ENCODE data around the gene THADA. TPM values are rescaled to one million over a fixed set of nuclear protein-coding genes. Genes with fewer than 3 reads are reported as not detected.

THADA gene
- total RNA-seq, 1 experiment from 2014 or later, result 29.4 TPM

DNA sequence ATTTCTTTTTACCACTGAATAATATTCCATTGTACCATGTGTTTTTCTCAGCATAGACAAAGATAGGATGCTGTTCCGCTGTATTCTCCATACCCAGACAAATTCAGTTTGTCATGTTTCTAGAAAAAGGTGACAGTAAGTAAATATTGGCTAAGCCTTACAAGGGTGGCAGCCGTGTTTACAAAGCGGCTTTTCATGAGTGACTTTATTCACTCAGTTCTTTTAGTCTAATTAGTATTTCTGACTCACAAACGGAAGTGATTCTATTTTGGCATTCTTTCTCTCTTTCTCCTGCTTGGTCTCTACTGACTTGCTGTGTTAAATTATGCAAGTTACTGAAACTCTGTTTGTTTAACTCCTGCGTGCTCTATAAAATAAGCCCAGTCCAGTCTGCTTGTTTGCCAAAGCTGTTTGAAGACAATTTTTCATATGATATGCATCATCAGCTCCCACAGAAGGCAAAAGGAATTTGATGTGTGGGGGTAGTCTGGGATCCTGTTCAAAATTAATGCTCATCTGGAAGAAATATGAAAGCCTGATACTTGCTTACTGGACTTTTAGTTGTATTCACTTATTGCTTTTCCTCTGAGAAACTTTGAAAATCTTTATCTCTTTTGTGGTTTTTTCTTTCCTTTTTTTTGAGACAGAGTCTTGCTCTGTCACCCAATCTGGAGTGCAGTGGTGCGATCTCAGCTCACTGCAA is 38.9 kb upstream of the THADA start:
- Histone ChIP-seq H3K79me2 (ENCODE audit: low read length) (no peaks in the 10 kb centered on the region), H3K9ac (ENCODE audit: low read length) (no peak overlapping the region)

DNA sequence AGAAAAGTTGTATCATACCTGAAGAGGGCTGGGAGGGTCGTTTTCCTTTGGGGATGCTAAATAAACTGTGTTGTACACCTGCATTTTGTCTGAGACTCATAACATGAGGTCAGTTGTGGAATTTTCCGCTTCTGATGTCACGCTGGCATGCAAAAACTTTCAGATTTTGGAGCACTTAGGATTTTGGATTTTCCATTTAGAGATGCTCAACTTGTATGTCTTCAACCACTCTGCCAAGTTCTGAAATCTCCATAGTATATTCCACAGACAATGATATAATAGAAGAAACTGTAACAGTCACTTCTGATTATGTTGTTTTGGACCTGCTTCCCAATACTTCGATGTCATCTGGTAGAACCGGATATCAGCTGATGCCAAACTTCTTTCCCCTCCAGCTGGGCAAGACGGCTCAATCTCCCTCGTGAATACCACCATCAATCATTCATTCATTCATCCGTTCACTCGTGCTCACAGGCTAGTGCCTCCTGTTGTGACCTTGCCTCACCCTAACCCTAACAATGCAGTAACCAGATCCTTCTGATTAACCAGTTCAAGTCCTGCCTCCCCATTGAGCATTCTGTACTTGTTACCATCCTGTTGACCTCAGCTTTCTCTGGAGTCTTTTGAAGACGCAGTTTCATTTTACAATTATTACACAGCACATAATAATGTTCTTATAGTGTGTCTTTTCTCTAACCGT is 35.9 kb upstream of the THADA start:
- H3K4me3 ChIP-seq (ENCODE audit: low read length), result no peak overlapping the region
- no peaks in the 10 kb centered on the region for H4K20me1 ChIP-seq (ENCODE audit: insufficient read depth, low read depth, low read length)
- no peak overlapping the region for H3K9ac ChIP-seq (ENCODE audit: low read length)
- no peaks in the 10 kb centered on the region for H3K27me3 ChIP-seq (ENCODE audit: low read length)
- no peaks in the 10 kb centered on the region for H3K9me3 ChIP-seq (ENCODE audit: low read length)
- no peaks in the 10 kb centered on the region for H3K79me2 ChIP-seq (ENCODE audit: low read length)
- 0 out of 2 replicates have a peak, but pooled peaks cover 3% of the 10 kb centered on the region for H3K4me1 ChIP-seq (ENCODE audit: low read length)
- H3K9me2 ChIP-seq (replicated peaks; ENCODE audit: insufficient read depth, low read length), result no peaks in the 10 kb centered on the region
- no peak overlapping the region for H3K4me2 ChIP-seq (ENCODE audit: low read depth, low read length, poor library complexity, severe bottlenecking)
- H2AFZ ChIP-seq (ENCODE audit: low read length), result no peak overlapping the region
- H3K36me3 ChIP-seq (ENCODE audit: insufficient read depth, low read length), result no peaks in the 10 kb centered on the region
- H3K27ac ChIP-seq (ENCODE audit: low read length), result no peak overlapping the region
- DNase-seq, result no peak

More for the DNA sequence above, 38.9 kb upstream of the THADA start:
- Histone ChIP-seq H3K4me3 (ENCODE audit: low read length) (no peak overlapping the region), H3K27me3 (ENCODE audit: low read length) (no peaks in the 10 kb centered on the region), H3K9me3 (ENCODE audit: low read length) (0 out of 2 replicates have a peak, but pooled peaks cover 3% of the 10 kb centered on the region), H3K4me1 (ENCODE audit: low read length) (0 out of 2 replicates have a peak, but pooled peaks cover 3% of the 10 kb centered on the region), H3K4me2 (ENCODE audit: low read depth, low read length, poor library complexity, severe bottlenecking) (no peak overlapping the region), H3K27ac (ENCODE audit: low read length) (no peak overlapping the region), H3K9me2 (replicated peaks; ENCODE audit: insufficient read depth, low read length) (no peaks in the 10 kb centered on the region), H4K20me1 (ENCODE audit: insufficient read depth, low read depth, low read length) (no peaks in the 10 kb centered on the region), H3K36me3 (ENCODE audit: insufficient read depth, low read length) (no peaks in the 10 kb centered on the region), H2AFZ (ENCODE audit: low read length) (no peak overlapping the region)
- DNase-seq, result no peak

DNA sequence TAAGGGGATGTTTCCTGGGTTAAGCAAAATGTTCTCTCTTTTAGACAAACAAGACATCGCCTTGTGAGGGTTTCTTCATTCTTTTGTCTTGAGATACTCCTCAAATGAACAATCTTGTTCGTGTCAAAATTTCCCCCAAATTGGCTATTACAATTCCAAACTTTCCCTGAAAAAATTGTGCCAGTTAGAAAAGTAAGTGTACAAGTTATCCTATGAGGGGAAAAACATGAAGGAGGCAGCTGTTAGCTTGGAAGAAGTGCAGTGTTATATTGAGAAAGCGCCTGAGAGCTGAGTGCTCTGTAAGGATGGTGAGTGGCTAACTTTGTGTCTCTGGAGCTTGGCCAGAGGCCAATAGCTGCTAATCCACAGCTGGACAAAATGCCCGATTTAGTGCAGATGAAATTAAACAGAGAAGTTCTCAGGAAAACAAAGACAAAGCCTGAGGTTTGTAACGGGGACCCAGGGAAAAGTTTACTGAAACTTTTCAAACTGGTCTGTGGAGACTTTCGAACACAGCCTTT is 27.2 kb upstream of the THADA start:
- Histone ChIP-seq H4K20me1 (ENCODE audit: insufficient read depth, low read depth, low read length) (no peaks in the 10 kb centered on the region), H2AFZ (ENCODE audit: low read length) (no peak overlapping the region)

DNA sequence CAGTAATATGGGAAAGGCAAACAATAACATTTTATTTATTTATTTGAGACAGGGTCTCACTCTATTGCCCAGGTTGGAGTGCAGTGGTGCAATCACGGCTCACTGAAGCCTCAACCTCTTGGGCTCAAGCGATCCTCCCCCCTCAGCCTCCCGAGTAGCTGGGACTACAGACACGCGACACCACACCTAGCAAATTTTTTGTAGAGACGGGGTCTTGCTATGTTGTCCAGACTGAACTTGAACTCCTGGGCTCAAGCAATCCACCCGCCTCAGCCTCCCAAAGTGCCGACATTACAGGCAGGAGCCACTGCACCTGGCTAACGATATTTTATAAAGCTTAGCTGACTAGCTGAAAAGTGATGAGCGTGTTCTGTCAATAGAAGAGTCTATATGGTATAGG is 23.7 kb upstream of the THADA start:
- DNase-seq, result no peak
- H3K27ac ChIP-seq (ENCODE audit: low read length), result no peak overlapping the region
- no peaks in the 10 kb centered on the region for H3K27me3 ChIP-seq (ENCODE audit: low read length)
- no peaks in the 10 kb centered on the region for H3K9me2 ChIP-seq (replicated peaks; ENCODE audit: insufficient read depth, low read length)
- H3K79me2 ChIP-seq (ENCODE audit: low read length), result no peaks in the 10 kb centered on the region
- no peaks in the 10 kb centered on the region for H4K20me1 ChIP-seq (ENCODE audit: insufficient read depth, low read depth, low read length)
- no peak overlapping the region for H2AFZ ChIP-seq (ENCODE audit: low read length)
- H3K36me3 ChIP-seq (ENCODE audit: insufficient read depth, low read length), result no peaks in the 10 kb centered on the region
- H3K9ac ChIP-seq (ENCODE audit: low read length), result no peak overlapping the region
- H3K4me3 ChIP-seq (ENCODE audit: low read length), result no peak overlapping the region
- no peaks in the 10 kb centered on the region for H3K4me1 ChIP-seq (ENCODE audit: low read length)
- no peaks in the 10 kb centered on the region for H3K9me3 ChIP-seq (ENCODE audit: low read length)
- no peak overlapping the region for H3K4me2 ChIP-seq (ENCODE audit: low read depth, low read length, poor library complexity, severe bottlenecking)

More for the DNA sequence above, 27.2 kb upstream of the THADA start:
- DNase-seq, result no peak
- H3K9me3 ChIP-seq (ENCODE audit: low read length), result no peaks in the 10 kb centered on the region
- H3K27me3 ChIP-seq (ENCODE audit: low read length), result no peaks in the 10 kb centered on the region
- H3K27ac ChIP-seq (ENCODE audit: low read length), result no peak overlapping the region
- no peaks in the 10 kb centered on the region for H3K4me1 ChIP-seq (ENCODE audit: low read length)
- H3K79me2 ChIP-seq (ENCODE audit: low read length), result no peaks in the 10 kb centered on the region
- H3K36me3 ChIP-seq (ENCODE audit: insufficient read depth, low read length), result no peaks in the 10 kb centered on the region
- H3K9ac ChIP-seq (ENCODE audit: low read length), result no peak overlapping the region
- no peaks in the 10 kb centered on the region for H3K9me2 ChIP-seq (replicated peaks; ENCODE audit: insufficient read depth, low read length)
- H3K4me2 ChIP-seq (ENCODE audit: low read depth, low read length, poor library complexity, severe bottlenecking), result no peak overlapping the region
- H3K4me3 ChIP-seq (ENCODE audit: low read length), result no peak overlapping the region

DNA sequence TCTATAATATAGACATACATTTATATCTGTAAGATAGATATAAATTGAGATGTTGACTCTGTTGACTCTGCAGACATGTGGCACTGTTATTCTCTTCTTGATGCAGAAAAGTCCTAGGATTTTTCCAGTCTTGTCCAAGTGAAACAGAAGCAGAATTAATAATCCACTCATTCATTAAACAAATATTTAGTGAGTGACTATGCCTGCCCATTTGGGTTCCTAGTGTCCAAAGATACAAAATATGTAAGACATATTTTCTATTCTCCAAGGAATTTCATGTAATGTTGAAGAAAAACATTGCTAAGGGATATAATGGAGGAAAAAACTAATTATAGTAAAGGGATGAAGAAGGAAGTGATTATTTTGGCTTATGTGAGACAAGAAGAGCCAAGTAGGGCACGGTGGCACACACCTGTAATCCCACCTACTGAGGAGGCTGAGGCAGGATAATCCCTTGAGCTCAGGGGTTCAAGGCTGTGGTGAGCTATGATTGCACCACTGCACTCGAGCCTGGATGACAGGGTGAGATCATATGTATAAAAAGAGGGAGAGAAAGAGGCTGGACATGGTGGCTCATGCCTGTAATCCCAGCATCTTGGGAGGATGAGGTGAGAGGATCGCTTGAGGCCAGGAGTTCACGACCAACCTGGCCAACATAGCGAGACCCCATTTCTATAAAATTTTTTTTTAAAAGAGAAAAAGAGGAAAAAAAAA is 21.3 kb upstream of the THADA start:
- no peaks in the 10 kb centered on the region for H3K9me3 ChIP-seq (ENCODE audit: low read length)
- H3K27me3 ChIP-seq (ENCODE audit: low read length), result no peaks in the 10 kb centered on the region
- H3K9me2 ChIP-seq (replicated peaks; ENCODE audit: insufficient read depth, low read length), result no peaks in the 10 kb centered on the region
- H3K4me3 ChIP-seq (ENCODE audit: low read length), result no peak overlapping the region
- no peaks in the 10 kb centered on the region for H3K79me2 ChIP-seq (ENCODE audit: low read length)
- no peak for DNase-seq
- H3K27ac ChIP-seq (ENCODE audit: low read length), result no peak overlapping the region
- no peaks in the 10 kb centered on the region for H3K36me3 ChIP-seq (ENCODE audit: insufficient read depth, low read length)
- H4K20me1 ChIP-seq (ENCODE audit: insufficient read depth, low read depth, low read length), result no peaks in the 10 kb centered on the region
- H3K4me2 ChIP-seq (ENCODE audit: low read depth, low read length, poor library complexity, severe bottlenecking), result no peak overlapping the region
- H3K4me1 ChIP-seq (ENCODE audit: low read length), result no peaks in the 10 kb centered on the region
- H2AFZ ChIP-seq (ENCODE audit: low read length), result no peak overlapping the region
- no peak overlapping the region for H3K9ac ChIP-seq (ENCODE audit: low read length)

DNA sequence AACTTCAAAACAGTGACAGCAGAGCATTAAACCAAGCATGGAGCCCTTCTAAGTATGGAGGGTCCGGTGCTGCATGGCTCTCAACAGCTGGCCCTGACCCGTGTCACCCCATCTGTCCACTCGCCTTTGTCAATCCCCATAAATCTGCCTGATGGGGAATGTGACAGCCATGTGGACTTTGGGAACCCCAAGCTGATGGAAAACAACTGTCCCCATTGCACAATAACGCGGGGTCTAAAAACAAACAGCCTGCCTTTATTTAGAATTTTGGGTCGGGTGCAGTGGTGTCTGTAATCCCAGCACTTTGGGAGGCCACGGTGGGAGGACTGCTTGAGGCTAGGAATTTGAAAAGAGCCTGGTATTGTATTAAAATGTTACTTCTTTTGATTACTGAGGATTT is 17.1 kb upstream of the THADA start:
- Histone ChIP-seq H3K36me3 (ENCODE audit: insufficient read depth, low read length) (no peaks in the 10 kb centered on the region), H4K20me1 (ENCODE audit: insufficient read depth, low read depth, low read length) (no peaks in the 10 kb centered on the region), H3K9me3 (ENCODE audit: low read length) (no peaks in the 10 kb centered on the region), H3K4me1 (ENCODE audit: low read length) (peaks cover 1% of the 10 kb centered on the region), H3K9me2 (replicated peaks; ENCODE audit: insufficient read depth, low read length) (no peaks in the 10 kb centered on the region), H3K27ac (ENCODE audit: low read length) (no peak overlapping the region), H3K79me2 (ENCODE audit: low read length) (no peaks in the 10 kb centered on the region), H3K4me2 (ENCODE audit: low read depth, low read length, poor library complexity, severe bottlenecking) (no peak overlapping the region), H3K27me3 (ENCODE audit: low read length) (no peaks in the 10 kb centered on the region), H3K4me3 (ENCODE audit: low read length) (no peak overlapping the region), H3K9ac (ENCODE audit: low read length) (no peak overlapping the region), H2AFZ (ENCODE audit: low read length) (no peak overlapping the region)
- DNase-seq, result no peak

DNA sequence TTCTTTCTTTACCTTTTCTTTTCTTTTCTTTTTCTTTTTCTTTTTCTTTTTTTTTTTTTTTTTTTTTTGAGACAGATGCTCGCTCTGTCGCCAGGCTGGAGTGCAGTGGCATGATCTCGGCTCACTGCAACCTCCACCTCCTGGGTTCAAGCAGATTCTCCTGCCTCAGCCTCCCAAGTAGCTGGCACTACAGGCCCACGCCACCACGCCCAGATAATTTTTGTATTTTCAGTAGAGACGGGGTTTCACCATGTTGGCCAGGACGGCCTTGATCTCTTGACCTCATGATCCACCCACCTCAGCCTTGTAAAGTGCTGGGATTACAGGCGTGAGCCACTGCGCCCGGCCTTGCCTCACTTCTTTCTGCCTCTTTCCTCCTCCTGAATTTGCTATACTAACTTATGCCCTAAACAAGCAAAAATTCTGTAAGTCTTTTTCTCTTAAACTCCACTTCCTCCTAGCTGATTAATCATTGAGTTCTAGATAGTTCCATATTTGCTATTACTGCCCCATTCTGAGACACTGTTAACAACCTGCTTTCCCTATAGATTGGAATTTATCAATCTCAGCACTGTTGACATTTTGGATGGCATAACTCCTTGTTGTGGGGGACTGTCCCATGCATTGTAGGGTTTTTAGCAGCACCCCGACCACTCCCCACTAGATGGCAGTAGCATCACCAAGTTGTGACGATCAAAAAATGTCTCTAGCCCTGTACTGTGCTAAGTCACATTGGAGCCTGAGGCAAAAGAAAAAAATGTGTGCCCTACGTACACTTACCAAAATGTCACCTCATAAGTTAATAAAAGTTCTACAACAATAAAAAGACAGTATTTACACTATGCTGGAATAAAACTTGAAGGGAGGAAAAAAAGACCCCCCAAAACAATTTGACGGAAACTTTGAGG is 16.4 kb upstream of the THADA start:
- Histone ChIP-seq H3K27me3 (ENCODE audit: low read length) (no peaks in the 10 kb centered on the region), H3K9ac (ENCODE audit: low read length) (no peak overlapping the region), H3K4me3 (ENCODE audit: low read length) (no peak overlapping the region), H3K4me2 (ENCODE audit: low read depth, low read length, poor library complexity, severe bottlenecking) (no peak overlapping the region), H2AFZ (ENCODE audit: low read length) (no peak overlapping the region), H3K27ac (ENCODE audit: low read length) (no peak overlapping the region), H3K9me3 (ENCODE audit: low read length) (no peaks in the 10 kb centered on the region), H3K4me1 (ENCODE audit: low read length) (peaks cover 8% of the 10 kb centered on the region), H3K9me2 (replicated peaks; ENCODE audit: insufficient read depth, low read length) (no peaks in the 10 kb centered on the region), H4K20me1 (ENCODE audit: insufficient read depth, low read depth, low read length) (no peaks in the 10 kb centered on the region), H3K79me2 (ENCODE audit: low read length) (no peaks in the 10 kb centered on the region), H3K36me3 (ENCODE audit: insufficient read depth, low read length) (no peaks in the 10 kb centered on the region)
- peak; percentile 88 for DNase-seq

Measured in Karpas-422 (cell line).